ENCODE data around the gene KCNV2. TPM values are rescaled to one million over a fixed set of nuclear protein-coding genes. Genes with fewer than 3 reads are reported as not detected.

Gene KCNV2
- polyA plus RNA-seq, 1 donor from 2014 or later = not detected

DNA sequence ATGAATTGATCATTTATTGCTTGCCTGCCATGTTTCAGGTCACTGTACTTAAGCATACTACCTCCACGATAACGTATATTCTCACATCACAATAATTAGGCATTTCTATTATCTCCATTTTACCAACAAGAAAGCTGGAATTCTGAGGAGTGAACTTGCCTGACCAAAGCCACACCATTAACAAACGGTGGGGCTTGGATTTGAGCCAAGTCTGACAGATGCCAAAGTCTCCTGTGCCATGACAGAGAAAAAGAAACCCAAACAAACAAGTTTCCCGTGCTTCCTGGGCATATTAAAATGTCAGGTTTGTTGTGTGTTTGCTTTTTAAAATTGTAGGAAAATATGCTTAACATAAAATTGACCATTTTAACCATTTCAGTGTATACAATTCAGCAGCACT is 40.8 kb upstream of the KCNV2 start:
- Histone ChIP-seq H3K9ac (ENCODE audit: low read length) (no peak overlapping the region), H3K4me3 (ENCODE audit: low read length) (no peak overlapping the region), H3K9me3 (ENCODE audit: low read length) (no peaks in the 10 kb centered on the region), H2AFZ (ENCODE audit: low read depth, low read length) (no peak overlapping the region), H3K27ac (ENCODE audit: low read length) (no peak overlapping the region), H3K36me3 (ENCODE audit: insufficient read depth, low read length) (no peaks in the 10 kb centered on the region), H3K27me3 (ENCODE audit: insufficient read depth, low read depth, low read length) (no peaks in the 10 kb centered on the region), H4K20me1 (ENCODE audit: insufficient read depth) (no peaks in the 10 kb centered on the region), H3K9me2 (ENCODE audit: insufficient read depth, low read length) (no peaks in the 10 kb centered on the region), H3K79me2 (replicated peaks; ENCODE audit: insufficient read depth, low read length) (no peaks in the 10 kb centered on the region), H3F3A (ENCODE audit: insufficient read depth, low read length, poor library complexity, severe bottlenecking) (no peaks in the 10 kb centered on the region), H3K4me2 (ENCODE audit: low read length) (no peak overlapping the region)
- TF ChIP-seq, protein P1, sequence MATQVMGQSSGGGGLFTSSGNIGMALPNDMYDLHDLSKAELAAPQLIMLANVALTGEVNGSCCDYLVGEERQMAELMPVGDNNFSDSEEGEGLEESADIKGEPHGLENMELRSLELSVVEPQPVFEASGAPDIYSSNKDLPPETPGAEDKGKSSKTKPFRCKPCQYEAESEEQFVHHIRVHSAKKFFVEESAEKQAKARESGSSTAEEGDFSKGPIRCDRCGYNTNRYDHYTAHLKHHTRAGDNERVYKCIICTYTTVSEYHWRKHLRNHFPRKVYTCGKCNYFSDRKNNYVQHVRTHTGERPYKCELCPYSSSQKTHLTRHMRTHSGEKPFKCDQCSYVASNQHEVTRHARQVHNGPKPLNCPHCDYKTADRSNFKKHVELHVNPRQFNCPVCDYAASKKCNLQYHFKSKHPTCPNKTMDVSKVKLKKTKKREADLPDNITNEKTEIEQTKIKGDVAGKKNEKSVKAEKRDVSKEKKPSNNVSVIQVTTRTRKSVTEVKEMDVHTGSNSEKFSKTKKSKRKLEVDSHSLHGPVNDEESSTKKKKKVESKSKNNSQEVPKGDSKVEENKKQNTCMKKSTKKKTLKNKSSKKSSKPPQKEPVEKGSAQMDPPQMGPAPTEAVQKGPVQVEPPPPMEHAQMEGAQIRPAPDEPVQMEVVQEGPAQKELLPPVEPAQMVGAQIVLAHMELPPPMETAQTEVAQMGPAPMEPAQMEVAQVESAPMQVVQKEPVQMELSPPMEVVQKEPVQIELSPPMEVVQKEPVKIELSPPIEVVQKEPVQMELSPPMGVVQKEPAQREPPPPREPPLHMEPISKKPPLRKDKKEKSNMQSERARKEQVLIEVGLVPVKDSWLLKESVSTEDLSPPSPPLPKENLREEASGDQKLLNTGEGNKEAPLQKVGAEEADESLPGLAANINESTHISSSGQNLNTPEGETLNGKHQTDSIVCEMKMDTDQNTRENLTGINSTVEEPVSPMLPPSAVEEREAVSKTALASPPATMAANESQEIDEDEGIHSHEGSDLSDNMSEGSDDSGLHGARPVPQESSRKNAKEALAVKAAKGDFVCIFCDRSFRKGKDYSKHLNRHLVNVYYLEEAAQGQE (IDR thresholded peaks at IDR 0.05; ENCODE audit: borderline replicate concordance) = no peak
- no peak for TF ChIP-seq RAD21 (conservative IDR thresholded peaks at IDR 0.05)
- TF ChIP-seq TAF1 (IDR thresholded peaks at IDR 0.05; ENCODE audit: low read depth) = no peak
- TF ChIP-seq POLR2AphosphoS5 (IDR thresholded peaks at IDR 0.05) = no peak
- TF ChIP-seq EZH2 (IDR thresholded peaks at IDR 0.05; ENCODE audit: borderline replicate concordance, insufficient read depth, low read length, poor library complexity, severe bottlenecking) = no peak
- TF ChIP-seq CTCF (IDR thresholded peaks at IDR 0.05; ENCODE audit: poor library complexity, severe bottlenecking) = no peak
- no peak for TF ChIP-seq MXI1 (conservative IDR thresholded peaks at IDR 0.05; ENCODE audit: poor library complexity, severe bottlenecking)
- no peak for TF ChIP-seq SMC3 (conservative IDR thresholded peaks at IDR 0.05; ENCODE audit: poor library complexity)
- no peak for TF ChIP-seq EP300 (conservative IDR thresholded peaks at IDR 0.05; ENCODE audit: poor library complexity, severe bottlenecking)

DNA sequence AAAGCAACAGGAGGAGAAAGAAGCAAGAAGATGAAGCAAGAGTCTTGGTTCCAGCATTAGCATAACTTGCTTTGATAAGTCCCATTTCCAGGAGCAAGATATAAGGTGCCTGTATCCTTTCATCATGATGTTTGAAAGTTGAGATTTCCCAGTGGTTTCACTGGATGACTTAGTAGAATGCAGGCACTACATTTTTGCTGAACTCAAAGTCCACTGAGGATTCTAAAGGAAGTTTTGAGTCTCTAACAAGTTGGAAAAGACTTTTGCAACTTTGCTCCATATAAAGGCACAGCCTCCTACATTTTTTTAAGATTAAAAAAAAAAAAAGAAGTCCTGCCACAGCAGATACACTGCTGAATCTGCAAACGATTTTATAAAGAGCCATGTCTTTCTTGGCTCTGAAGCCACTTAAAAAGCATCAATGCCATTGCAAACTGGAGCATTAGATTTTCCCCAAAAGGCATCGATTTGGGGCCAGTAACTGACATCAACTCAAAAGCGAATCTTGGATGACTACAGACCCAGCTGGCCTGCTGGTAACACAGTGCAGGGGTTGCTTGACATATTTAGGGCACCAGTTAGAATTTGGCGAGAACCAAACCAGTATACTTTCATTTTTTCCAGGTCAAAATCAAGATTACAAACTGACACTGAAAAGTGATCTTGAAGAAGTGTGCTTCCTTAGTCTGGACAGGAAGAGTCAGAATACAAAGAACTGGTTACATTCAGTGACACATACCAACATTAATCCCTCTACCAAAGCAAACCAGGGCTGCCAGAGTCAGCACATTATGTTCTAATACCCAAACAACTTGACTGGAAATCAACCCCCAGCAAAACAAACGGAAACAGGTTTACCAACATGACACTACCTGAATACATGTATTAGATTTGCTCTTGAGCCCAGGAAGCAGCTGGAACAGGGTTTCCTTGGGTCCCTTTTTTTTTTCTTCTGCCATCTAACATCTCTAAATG is 39.1 kb upstream of the KCNV2 start:
- H3K9me3 ChIP-seq (ENCODE audit: low read length) = no peaks in the 10 kb centered on the region
- H3K9ac ChIP-seq (ENCODE audit: low read length) = no peak overlapping the region
- no peaks in the 10 kb centered on the region for H3K9me2 ChIP-seq (ENCODE audit: insufficient read depth, low read length)
- H2AFZ ChIP-seq (ENCODE audit: low read depth, low read length) = no peak overlapping the region
- no peaks in the 10 kb centered on the region for H3K27me3 ChIP-seq (ENCODE audit: insufficient read depth, low read depth, low read length)
- H3K36me3 ChIP-seq (ENCODE audit: insufficient read depth, low read length) = no peaks in the 10 kb centered on the region
- H3K4me2 ChIP-seq (ENCODE audit: low read length) = no peak overlapping the region
- no peak overlapping the region for H3K27ac ChIP-seq (ENCODE audit: low read length)
- H3K4me3 ChIP-seq (ENCODE audit: low read length) = no peak overlapping the region
- TF ChIP-seq SMC3 (conservative IDR thresholded peaks at IDR 0.05; ENCODE audit: poor library complexity) (no peak), MXI1 (conservative IDR thresholded peaks at IDR 0.05; ENCODE audit: poor library complexity, severe bottlenecking) (no peak), EZH2 (IDR thresholded peaks at IDR 0.05; ENCODE audit: borderline replicate concordance, insufficient read depth, low read length, poor library complexity, severe bottlenecking) (no peak), POLR2AphosphoS5 (IDR thresholded peaks at IDR 0.05) (no peak), RAD21 (conservative IDR thresholded peaks at IDR 0.05) (no peak), EP300 (conservative IDR thresholded peaks at IDR 0.05; ENCODE audit: poor library complexity, severe bottlenecking) (no peak), CTCF (IDR thresholded peaks at IDR 0.05; ENCODE audit: poor library complexity, severe bottlenecking) (no peak), TAF1 (IDR thresholded peaks at IDR 0.05; ENCODE audit: low read depth) (no peak)
- TF ChIP-seq, protein P1 (IDR thresholded peaks at IDR 0.05; ENCODE audit: borderline replicate concordance) = no peak
- H3F3A ChIP-seq (ENCODE audit: insufficient read depth, low read length, poor library complexity, severe bottlenecking) = no peaks in the 10 kb centered on the region
- no peaks in the 10 kb centered on the region for H4K20me1 ChIP-seq (ENCODE audit: insufficient read depth)
- H3K79me2 ChIP-seq (replicated peaks; ENCODE audit: insufficient read depth, low read length) = no peaks in the 10 kb centered on the region
